Epidermal melanocyte (primary cell): ENCODE results near the gene CRYBG2.
"Not testable (repeated sequence)": the region's sequence is repeated elsewhere in the genome, so short reads cannot be mapped to it uniquely, and the experiment has no call there.

Source experiments
- DNase-seq: peaks from one replicate; pipeline ENCODE4 v3.0.0; 2011; ENCODE audit warnings: low spot score; ENCODE audit not compliant: insufficient read length

Gene CRYBG2

DNA sequence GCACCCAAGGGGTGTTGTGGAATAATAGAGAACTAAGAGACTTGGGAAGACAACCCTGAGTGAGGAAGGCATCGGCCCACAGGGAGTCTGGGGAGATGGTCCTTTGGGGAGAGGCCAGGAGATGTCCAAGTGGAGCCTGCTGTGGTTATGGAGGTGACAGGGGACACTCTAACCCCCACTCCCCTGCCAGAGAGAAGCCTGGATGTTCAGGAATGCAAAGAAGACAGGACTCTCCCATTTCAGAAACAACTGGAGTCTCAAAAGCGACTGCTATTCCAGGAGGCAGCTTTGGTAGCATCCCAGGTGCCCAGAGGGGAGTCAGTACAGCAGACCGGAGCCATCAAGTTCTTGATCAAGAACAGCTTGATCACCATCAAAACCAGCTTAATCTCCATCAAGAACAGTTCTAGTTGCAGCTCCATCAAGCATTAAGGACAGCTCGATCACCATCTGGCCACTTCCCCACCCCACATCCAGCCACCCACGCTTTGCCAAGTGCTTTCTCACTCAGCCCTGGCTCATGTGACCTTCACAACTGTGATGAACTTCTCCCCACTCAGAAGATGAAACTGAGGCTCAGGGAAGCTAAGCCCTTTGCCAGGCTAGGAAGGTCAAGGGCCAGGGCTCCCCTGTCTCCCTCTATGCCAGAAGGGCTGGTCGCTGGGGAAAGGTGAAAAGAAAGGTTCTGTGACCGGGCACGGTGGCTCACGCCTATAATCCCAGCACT is 35.4 kb downstream of the CRYBG2 start:
- DNase-seq = no peak

GRCh38 chr1:26317612-26318337 is 36.2 kb downstream of the CRYBG2 start, which contains the start of gene CD52:
Gene CD52 (plus strand): TSS chr1:26317958. CDS start chr1:26318018, 60 bp downstream.
- no peak for DNase-seq

- no peak for DNase-seq
Observed at GRCh38 chr1:26317146-26317545, 36.8 kb downstream of the CRYBG2 start.

- DNase-seq = no peak
Observed at GRCh38 chr1:26315874-26316850, 37.8 kb downstream of the CRYBG2 start.

GRCh38 chr1:26314501-26314900 is 39.4 kb downstream of the CRYBG2 start:
- no peak for DNase-seq

- DNase-seq = not testable (repeated sequence)
Observed at GRCh38 chr1:26307966-26308899, 45.7 kb downstream of the CRYBG2 start.

GRCh38 chr1:26307363-26307781 is 46.6 kb downstream of the CRYBG2 start:
- DNase-seq = no peak

GRCh38 chr1:26306290-26307229 is 47.4 kb downstream of the CRYBG2 start, which contains the start of gene UBXN11:
Gene UBXN11 (minus strand): TSS chr1:26306636. CDS start chr1:26302883, 3,753 bp downstream.
- DNase-seq = peak; percentile 97

- no peak for DNase-seq
Observed at GRCh38 chr1:26305667-26306289, 48.2 kb downstream of the CRYBG2 start.

GRCh38 chr1:26302733-26303405 is 51.1 kb downstream of the CRYBG2 start:
- DNase-seq = no peak

DNA sequence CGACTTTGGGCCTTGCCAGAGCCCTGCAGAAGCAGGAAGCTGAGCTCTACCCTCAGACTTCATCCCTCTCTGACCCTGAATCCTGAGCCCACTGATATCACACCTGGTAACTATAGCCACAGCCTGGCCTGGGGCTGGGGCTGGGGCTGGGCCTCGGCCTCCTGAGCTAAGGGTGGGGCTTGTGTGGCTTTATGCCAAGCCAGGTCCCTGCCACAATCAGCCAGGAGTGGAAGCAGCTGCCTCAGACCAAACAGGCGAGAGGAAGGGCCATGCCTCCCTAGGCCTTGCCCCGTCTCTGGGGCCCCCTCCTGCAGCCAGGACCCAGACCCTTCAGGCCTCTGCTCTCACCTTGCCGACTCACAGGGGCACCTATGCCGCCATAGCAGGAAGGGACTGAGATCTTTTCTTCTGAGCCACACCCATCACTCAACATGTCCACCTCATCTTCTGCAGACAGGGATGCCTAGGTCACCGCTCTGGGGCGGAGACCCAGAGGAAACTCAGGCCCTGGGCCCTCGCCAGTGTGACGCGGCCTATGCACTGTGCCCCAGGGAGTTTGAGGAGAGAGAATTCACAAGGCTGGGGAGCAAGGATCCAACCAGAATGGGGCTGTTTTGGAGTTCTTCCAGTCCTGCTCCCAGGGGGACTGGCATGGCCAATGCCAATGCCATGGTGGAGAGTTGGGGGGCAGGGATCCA is 53.2 kb downstream of the CRYBG2 start:
- no peak for DNase-seq

DNA sequence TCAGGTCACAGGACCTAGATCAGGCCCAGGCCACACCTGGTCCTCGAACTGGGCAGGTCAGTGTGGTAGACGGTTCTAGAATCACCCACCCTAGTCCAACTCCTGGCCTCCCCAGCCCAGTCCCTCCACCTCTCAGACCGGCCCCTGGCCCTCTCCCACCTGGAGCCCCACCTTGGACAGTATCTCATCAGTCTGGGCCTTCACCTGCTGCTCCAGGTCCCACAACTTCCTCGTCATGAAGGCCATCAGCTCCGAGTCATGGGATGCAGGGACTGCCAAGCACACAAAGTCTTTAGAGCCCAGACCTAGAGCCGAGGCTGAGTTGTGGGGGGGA is 56.2 kb downstream of the CRYBG2 start:
- DNase-seq = no peak

- DNase-seq = no peak
Observed at GRCh38 chr1:26297057-26297790, 56.7 kb downstream of the CRYBG2 start.

GRCh38 chr1:26296340-26297056 is 57.4 kb downstream of the CRYBG2 start:
- no peak for DNase-seq

- DNase-seq = no peak
Observed at GRCh38 chr1:26295194-26296138, 58.5 kb downstream of the CRYBG2 start.
